Activated CD8-positive, alpha-beta memory T cell treated with anti-CD3 and anti-CD28 coated beads for 4 hours (primary cell): ENCODE data around the gene IFNA10.
"Not testable (repeated sequence)": the region's sequence is repeated elsewhere in the genome, so short reads cannot be mapped to it uniquely, and the experiment has no call there.

ENCODE experiments used
- DNase-seq, 2 donors: peaks; one replicate each; pipeline ENCODE4 v3.0.0-alpha.2; 2020; ENCODE audit warnings: low read depth in 2 of 2

IFNA10 gene

DNA sequence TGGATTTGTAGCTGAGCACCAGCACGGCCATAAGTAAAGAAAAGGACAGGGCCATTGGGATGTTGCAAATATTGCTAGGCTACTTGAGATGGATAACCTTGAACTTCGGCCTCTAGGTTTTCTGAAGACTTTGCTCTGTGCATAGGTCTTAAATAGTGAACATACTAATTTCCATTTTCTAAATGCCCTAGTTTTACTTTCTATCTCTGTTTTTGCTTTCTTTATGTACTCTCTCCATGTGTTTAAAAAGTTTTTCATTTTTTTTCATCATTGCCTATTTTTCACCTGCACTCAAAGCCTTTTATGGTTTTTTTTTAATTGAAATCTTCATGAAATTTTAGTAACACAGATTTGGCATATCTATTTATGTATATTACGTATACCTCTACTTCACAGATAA is at the start of gene IFNA10:
Gene IFNA10 (minus strand): TSS at position 101 of the 400 bp plus-strand sequence. CDS start 46 bp downstream, at position 55.
- not testable (repeated sequence) for DNase-seq

DNA sequence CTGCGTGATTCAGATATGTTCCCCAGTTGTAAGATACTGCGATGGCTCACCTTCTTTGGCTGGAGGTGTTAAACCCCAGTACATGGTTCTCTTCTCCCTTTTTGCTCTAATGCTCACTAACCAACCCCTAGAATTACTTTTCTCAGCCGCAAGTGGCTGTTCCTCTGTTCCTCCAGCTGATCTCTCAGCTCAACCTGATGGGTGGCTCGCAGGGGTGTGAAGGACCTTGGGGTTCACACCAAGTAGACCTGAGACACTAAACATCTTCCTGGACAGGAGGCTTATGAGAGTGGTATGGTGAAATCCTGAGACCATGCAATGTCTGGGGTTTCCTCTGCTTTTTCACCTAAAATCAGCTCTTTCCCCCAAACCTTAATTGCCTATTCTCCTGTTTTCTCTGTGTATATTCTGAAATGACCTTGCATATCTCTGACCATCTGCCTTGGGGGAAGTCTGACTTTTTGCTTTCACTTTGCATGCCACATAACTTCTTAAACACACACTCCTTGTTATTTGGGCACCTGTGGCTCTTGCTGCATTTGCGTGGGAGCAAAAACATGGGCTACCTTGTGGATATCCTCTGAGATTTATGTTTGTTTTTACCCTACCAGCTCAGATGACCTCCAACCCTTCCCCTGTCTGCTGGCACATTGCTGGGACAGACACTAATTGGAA is 48.7 kb upstream of the IFNA10 start:
- DNase-seq = no peak

DNA sequence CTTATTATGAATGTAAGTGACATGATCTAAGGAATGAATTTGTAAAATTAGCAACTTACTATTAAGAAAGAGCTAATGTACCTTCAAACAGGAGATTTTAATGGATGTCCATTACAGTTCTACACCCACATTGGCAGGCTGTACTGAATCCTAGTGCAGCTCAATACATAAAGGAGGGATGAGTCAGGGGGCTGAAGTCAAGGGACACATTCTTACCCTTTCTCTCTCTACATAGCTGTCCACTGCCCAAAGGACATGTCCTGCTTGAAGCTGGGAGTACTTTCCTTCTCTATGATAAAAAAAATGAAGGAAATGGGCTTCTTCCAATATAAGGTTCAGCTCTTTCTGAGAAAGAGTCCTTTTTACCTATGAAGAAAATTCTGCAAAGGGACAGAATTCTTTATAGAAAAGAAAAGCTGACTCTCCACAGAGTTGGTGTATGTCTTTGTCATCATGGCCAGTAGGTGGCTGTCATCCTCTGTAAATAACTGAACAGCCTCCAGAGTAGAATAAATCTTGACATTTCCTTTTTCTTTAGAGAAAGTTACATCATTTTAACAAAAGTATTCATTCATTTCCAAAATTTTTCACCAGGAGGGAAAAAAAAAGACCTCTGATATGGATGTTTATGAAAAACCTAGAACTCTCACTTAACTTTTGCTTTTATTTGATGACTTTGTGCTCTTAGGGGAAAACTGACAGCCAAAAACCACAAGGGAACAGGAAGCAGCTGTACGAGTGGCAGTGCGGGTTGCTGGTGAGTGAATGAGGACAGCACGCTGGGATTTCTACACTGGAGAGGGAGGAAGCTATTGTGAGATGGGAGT is 46.0 kb upstream of the IFNA10 start:
- DNase-seq = no peak

DNA sequence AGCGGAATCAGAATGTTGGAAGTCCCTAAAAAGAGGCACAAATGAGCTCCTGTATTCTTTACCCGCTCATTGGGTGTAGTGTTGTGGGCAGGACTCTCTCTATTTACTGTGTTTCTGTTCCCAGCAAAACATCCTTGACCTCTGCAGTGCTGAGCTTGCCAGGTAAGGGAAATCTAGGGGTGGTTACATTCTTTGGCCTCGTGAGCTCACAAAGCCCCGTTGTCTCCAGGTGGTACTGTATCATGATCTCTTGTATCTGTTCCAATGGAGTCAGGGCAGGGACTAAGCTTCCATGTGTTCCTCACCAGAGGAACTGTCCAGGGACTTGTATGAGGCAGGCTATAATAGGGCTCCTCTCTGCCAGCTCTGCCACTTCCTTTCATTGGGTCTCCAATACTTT is 44.7 kb upstream of the IFNA10 start:
- DNase-seq = no peak

DNA sequence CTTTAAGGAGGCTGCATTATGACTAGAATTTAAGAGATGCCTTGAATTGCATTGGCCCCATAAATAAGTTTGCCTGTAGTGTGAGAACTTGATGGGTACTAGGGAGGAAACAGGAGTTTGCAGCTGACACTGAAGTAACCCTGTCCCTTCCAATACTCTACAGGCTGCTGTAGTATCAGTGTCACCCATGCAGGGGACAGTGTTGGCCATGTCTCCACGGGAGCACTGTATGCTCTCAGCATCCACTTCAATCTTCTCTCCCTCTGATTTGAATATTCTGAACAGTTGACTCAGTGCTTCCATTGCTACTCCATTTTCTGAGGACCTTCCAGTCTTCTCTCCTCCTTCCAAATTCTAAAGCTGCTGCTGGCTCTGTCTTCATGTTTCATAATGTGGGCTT is 44.2 kb upstream of the IFNA10 start:
- DNase-seq = no peak

DNA sequence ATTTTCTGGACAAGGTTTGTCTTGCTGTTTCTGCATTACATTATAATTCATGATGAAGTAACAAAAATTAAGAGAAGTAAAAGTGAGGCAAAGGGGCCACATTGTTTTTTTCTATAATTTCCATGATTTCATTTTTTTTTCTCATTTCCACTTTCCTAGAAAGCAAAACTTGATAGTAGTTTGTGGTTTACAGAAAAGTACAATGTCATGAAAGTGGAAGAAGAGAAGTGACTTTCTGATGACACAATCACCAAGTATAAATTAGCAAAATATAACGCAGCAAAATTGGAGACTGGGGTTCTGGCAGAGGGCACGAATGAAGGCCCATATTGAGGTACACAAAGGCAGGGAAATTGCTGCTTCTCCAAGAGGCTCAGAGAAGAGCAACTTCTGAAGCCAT is 37.9 kb upstream of the IFNA10 start:
- no peak for DNase-seq

DNA sequence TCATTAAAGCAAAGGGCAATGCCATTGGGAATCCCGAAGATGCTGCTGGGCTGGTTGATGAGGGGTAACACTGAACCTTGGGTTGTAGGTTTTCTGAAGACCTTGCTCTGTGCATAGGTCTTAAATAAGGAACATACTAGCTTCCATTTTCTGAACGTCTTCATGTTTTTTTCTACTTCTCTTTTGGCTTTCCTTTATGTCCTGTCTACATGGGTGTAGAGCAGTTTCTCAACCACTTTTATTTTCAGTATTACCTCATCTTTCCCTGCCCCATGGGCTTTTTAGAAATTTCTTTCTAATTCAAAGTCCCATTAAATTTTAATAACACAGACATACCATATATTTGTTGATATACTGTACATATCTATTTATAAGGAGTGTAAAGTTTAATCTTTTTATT is 33.0 kb upstream of the IFNA10 start, which contains the start of gene IFNA14:
Gene IFNA14 (minus strand): TSS at position 95 of the 400 bp plus-strand sequence. CDS start 70 bp downstream, at position 25.
- DNase-seq = no peak

DNA sequence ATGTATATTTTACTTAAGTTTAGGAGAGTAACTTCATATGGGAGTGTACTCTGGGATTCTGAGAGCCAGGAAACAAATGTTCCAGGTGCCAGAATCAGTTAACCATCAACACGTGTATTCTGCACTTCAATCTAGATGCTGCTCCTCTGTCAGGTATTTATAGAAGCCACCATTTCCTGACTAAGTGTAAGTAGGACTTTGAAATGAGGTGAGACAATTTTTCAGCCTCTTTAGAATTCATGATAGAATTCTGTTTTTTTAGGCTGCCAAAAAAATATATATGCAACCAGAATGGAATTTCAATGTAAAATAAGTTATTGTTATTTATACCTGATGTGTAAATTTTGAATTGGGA is 29.4 kb upstream of the IFNA10 start:
- not testable (repeated sequence) for DNase-seq

DNA sequence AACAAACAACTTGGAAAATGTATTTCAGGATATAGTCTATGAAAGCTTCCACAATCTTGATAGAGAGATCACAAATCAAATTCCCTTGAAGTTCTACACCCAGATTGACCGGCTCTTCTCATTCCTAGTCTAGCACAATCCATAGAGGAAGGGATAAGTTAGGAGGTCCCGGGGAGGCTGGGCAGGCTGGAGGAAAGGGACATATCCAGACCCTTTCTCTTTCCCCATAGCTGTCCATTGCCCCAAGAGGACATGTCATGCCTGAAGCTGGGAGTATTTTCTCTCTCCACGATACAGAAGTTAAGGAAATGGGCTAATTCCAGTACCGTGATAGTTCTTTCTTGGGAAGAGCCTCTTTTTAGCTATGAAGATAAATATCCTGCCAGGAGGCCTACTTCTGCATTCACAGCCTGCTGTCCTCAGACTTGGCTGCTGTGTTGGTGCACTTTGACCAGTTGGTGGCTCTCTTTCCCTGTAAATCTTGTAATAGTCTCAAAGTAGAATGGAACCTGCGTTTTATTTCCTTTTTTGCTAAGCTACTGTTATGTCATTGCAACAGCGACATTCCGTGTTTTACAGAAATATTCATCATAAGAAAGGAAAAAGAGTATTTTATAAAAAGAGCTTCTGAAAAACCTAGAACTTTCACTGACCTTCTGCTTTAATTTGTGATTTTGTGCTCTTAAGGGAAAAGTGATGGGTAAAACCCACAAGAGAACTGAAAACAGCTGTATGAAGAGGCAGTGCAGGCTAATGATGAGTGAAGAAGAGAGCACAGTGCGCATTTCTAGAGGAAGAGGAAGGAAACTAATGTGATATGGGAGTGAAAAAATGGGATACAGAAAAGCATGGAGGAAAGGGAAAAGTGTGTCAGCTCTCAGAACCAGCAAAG is 28.8 kb upstream of the IFNA10 start:
- DNase-seq = not testable (repeated sequence)

DNA sequence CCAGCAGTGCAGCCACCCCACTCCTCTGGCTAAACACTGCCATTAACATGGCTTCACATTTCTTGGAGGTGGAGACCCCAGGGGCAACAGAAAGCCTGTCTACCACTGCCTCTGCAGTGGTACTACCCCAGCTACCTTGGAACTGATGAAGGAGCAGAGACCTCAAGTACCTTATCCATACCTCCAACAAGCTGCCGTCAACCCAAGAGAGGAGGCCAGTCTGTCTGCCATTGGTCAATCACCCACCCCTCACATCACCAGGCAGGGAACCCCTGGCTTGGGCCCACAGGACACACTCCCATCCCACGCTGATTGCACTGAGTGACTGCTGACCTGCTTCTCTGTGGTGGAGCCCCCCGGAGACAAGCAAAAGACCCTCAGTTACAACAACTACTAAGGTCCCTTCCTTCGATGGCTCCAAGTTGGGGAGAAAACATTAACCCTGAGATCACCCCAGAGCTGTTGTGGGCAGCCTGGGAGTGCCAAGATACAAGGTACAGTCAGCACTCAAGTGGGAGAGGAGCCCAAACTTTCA is 27.3 kb upstream of the IFNA10 start:
- no peak for DNase-seq

DNA sequence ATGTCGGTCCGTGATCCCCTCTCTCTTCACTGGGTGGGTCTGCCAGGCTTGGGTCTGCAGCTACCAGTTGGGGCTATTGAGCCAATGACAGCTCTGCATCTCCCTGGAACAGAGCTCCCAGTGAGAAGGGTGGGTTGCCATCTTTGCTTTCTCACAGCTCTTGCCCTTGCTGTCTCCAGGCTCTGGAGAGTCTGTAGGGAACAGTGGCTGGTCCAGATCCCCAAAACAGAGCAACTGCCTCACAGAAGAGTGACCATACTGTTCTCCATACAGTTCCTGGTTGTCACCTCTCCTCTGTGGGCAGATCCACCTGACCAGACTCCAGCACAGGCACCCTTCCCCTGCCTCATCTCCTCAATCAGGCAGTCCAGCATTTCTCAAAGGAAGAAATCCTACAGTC is 26.3 kb upstream of the IFNA10 start:
- no peak for DNase-seq

DNA sequence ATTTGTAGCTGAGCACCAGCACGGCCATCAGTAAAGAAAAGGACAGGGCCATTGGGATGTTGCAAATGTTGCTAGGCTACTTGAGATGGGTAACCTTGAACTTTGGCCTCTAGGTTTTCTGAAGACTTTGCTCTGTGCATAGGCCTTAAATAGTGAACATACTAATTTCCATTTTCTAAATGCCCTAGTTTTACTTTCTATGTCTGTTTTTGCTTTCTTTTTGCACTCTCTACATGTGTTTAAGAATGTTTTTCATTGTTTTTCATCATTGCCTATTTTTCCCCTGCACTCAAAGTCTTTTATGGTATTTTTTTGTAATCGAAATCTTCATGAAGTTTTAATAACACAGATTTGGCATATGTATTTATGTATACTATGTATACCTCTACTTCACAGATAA is 21.2 kb upstream of the IFNA10 start, which contains the start of gene IFNA17:
Gene IFNA17 (minus strand): TSS at position 101 of the 400 bp plus-strand sequence. CDS start 49 bp downstream, at position 52.
- DNase-seq = no peak

DNA sequence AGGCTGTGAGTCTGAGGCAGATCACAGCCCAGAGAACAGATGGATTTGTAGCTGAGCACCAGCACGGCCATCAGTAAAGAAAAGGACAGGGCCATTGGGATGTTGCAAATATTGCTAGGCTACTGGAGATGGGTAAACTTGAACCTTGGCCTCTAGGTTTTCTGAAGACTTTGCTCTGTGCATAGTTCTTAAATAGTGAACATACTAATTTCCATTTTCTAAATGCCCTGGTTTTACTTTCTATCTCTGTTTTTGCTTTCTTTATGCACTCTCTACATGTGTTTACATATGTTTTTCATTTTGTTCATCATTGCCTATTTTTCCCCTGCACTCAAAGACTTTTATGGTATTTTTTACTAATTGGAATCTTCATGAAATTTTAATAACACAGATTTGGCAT is 10.3 kb upstream of the IFNA10 start, which contains the start of gene IFNA16:
Gene IFNA16 (minus strand): TSS at position 101 of the 400 bp plus-strand sequence. CDS start 6 bp downstream, at position 95.
- DNase-seq = not testable (repeated sequence)

DNA sequence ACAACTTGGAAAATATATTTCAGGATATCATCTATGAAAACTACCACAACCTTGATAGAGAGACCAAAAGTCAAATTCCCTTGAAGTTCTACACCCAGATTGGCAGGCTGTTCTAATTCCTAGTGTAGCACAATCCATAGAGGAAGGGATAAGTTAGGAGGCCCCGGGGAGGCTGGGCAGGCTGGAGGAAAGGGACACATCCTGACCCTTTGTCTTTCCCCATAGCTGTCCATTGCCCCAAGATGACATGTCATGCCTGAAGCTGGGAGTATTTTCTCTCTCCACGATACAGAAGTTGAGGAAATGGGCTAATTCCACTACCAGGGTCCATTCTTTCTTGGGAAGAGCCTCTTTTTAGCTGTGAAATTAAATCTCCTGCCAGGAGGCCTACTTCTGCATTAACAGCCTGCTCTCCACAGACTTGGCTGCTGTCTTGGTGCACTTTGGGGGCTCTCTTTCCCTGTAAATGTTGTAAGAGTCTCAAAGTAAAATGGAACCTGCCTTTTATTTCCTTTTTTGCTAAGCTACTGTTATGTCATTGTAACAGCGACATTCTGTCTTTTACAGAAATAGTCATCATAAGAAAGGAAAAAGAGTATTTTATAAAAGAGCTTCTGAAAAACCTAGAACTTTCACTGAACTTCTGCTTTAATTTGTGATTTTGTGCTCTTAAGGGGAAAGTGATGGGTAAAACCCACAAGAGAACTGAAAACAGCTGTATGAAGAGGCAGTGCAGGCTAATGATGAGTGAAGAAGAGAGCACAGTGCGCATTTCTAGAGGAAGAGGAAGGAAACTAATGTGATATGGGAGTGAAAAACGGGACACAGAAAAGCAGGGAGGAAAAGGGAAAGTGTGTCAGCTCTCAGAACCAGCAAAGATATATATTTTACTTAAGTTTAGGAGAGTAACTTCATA is 6.7 kb upstream of the IFNA10 start:
- not testable (repeated sequence) for DNase-seq

DNA sequence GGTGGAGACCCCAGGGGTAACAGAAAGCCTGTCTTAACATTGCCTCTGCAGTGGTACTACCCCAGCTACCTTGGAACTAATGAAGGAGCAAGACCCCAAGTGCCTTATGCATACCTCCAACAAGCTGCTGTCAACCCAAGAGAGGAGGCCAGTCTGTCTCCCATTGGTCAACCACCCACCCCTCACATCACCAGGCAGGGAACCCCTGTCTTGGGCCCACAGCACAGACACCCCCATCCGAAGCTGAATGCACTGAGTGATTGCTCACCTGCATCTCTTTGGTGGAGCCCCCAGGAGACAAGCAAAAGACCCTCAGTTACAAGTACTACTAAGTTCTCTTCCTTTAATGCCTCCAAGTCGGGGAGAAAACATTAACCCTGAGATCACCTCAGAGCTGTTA is 5.2 kb upstream of the IFNA10 start:
- DNase-seq = not testable (repeated sequence)

DNA sequence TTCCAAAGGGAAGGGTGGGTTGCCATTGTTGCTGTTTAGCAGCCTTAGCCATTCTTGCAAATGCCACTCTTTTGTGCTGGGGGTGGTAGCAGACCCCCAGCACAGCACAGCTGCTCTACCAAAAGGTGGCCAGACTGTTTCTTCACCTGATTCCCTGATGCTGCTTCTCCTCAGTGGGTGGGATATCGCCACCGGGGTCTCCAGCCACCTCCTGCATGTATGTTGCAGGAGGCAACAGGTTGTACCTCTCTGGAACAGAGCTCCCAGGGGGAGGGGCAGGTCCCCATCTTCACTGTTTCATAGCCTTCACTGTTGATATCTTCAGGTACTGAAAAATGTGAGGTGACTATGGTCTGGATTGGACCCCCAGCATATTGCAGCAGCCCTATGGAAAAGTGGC is 3.8 kb upstream of the IFNA10 start:
- not testable (repeated sequence) for DNase-seq

DNA sequence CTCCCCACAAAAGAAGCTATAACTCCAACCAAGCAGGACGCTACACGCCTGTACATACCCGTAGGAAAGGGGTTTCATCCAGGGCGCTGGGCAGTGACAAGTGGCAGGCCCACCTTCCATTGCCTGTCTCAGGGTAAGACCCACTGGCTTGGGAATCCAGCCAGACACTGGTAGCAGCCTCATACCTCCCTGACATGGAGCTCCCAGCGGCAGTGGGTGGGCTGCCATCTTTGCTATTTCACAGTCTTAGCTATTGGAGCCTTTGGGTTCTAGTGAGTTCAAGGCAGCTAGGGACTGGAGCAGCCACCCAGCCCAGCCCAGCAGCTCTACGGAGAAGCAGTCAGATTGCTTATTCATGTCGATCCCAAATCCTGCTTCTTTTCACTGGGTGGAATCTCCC is 3.4 kb upstream of the IFNA10 start:
- no peak for DNase-seq

DNA sequence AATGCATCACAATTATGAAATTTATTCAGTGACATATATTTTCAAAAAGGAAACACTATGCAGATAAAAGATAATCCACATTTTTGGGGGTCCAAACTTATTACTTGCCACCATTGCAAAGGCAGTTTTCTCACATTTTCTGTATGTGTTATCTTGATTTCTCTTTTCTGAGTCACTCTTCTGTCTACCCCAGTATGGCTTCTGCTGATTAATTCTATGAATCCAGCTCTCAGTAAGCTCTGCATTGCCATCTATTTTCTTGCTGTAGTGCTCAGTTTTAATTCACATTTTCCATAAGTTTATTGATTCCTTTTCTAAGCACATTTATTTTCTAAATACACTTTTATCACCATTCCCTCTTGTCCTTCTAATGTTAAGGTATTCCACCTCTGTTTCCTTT is 1.7 kb downstream of the IFNA10 start:
- no peak for DNase-seq

DNA sequence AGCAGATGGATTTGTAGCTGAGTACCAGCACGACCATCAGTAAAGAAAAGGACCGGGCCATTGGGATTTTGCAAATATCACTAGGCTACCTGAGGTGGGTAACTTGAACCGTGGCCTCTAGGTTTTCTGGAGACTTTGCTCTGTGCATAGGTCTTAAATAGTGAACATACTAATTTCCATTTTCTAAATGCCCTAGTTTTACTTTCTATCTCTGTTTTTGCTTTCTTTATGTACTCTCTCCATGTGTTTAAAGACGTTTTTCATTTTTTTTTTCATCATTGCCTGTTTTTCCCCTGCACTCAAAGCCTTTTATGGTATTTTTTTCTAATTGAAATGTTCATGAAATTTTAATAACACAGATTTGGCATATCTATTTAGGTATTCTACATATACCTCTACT is 4.8 kb downstream of the IFNA10 start, which contains the start of gene IFNA7:
Gene IFNA7 (minus strand): TSS at position 101 of the 400 bp plus-strand sequence. CDS start 40 bp downstream, at position 61.
- not testable (repeated sequence) for DNase-seq
